Measurements from ENCODE around the gene ADCY10.

ADCY10 gene

DNA sequence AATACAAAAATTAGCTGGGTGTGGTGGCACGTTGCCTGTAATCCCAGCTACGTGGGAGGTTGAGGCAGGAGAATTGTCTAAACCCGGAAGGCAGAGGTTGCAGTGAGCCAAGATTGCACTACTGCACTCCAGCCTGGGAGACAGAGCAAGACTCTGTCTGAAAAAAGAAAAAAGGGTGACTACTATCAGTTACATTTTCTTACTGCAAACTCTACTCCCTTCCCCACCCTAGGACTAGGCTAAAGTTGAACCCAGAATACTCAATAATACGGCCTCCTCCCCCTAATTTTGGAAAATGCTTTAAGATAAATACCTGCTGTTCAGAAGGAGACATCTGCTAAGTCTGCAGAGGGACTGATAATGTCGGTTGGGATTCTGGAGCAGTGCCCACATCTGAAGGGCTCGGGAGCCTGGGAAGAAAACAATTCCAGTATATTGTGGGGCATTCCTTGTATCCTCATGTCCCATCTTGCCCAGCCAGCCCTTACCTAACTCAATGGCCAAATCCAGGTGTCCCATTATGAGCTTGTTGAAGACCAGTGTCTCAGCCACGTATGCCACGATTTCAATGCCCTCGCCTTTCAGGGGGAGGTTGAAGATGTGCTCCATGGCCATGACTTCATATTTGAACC lies 89.7 kb downstream of the ADCY10 start:
- DNase-seq: no peak
- Histone ChIP-seq H3K27me3 (no peaks in the 10 kb centered on the region), H3K4me3 (no peak overlapping the region), H3K4me1 (peaks cover 0 to 10% (median 5%) of the 10 kb centered on the region in 4 donors), H3K9me3 (no peaks in the 10 kb centered on the region), H3K36me3 (no peaks in the 10 kb centered on the region), H3K27ac (no peak overlapping the region)
- TF ChIP-seq, protein P1, sequence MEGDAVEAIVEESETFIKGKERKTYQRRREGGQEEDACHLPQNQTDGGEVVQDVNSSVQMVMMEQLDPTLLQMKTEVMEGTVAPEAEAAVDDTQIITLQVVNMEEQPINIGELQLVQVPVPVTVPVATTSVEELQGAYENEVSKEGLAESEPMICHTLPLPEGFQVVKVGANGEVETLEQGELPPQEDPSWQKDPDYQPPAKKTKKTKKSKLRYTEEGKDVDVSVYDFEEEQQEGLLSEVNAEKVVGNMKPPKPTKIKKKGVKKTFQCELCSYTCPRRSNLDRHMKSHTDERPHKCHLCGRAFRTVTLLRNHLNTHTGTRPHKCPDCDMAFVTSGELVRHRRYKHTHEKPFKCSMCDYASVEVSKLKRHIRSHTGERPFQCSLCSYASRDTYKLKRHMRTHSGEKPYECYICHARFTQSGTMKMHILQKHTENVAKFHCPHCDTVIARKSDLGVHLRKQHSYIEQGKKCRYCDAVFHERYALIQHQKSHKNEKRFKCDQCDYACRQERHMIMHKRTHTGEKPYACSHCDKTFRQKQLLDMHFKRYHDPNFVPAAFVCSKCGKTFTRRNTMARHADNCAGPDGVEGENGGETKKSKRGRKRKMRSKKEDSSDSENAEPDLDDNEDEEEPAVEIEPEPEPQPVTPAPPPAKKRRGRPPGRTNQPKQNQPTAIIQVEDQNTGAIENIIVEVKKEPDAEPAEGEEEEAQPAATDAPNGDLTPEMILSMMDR (IDR thresholded peaks at IDR 0.05): no peak
- intact Hi-C loops (cut with DNase I; ENCODE audit: low total_unique reads): no loop called here

DNA sequence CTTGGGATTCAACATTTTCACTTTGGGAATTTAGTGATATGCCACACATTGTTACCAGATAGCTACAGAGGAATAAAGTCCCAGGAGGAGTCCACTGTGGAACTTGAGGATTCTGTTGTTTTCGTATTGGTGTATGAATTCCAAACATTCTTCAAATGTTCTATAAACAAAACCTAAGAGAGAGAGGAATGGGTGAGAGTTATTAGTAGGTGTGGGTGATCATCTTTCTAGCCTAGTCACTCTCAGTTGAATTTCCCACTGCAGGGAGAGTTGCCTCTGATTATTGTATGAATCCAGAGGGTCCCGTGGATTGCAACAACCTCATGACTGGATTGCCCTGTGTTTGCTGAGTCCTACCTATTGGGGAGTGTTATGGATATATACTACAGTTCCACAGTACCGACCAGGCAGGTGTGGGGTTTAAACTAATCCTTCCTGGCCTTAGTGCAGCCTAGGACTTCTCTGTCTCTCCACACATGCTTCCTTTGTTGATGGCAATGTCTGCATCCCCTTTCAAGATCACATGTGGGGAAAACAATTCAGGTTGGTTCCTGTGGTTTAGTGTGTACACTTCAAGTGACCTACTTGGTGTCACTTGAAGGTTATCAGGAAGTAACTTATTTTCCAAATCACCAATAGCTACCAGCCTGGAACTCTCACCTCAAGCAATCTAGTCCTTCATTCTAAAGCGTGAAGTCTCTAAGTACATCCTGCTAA lies 91.8 kb downstream of the ADCY10 start:
- H3K4me3 ChIP-seq: no peak overlapping the region
- H3K9me3 ChIP-seq: no peaks in the 10 kb centered on the region
- H3K27me3 ChIP-seq: no peaks in the 10 kb centered on the region
- intact Hi-C loops (cut with DNase I; ENCODE audit: low total_unique reads): no loop called here
- TF ChIP-seq, protein P1 (IDR thresholded peaks at IDR 0.05): no peak
- no peak overlapping the region for H3K27ac ChIP-seq
- peaks cover 0 to 10% (median 5%) of the 10 kb centered on the region in 4 donors for H3K4me1 ChIP-seq
- DNase-seq: no peak
- H3K36me3 ChIP-seq: no peaks in the 10 kb centered on the region

DNA sequence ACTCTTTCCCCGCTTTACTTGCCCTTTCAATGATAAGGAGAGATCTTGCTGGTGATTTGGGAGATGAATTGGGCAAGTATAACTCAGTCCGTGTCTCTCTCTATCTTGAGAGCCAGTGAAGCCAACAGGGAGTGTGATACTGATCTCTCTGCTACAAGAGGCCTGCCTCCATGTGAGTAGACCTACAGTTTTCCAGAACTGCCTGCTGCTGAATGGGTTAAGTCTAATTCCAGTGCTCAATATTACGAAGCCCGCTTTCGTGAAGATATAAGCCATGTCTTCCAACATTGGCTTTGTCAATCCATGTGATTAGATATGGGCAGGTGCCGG lies 92.6 kb downstream of the ADCY10 start:
- H3K27me3 ChIP-seq: no peaks in the 10 kb centered on the region
- no peak overlapping the region for H3K4me3 ChIP-seq
- H3K36me3 ChIP-seq: no peaks in the 10 kb centered on the region
- no peak overlapping the region for H3K27ac ChIP-seq
- no peaks in the 10 kb centered on the region for H3K9me3 ChIP-seq
- DNase-seq: no peak
- TF ChIP-seq, protein P1 (IDR thresholded peaks at IDR 0.05): no peak
- intact Hi-C loops (cut with DNase I; ENCODE audit: low total_unique reads): no loop called here
- H3K4me1 ChIP-seq: peaks cover 0 to 10% (median 5%) of the 10 kb centered on the region in 4 donors

DNA sequence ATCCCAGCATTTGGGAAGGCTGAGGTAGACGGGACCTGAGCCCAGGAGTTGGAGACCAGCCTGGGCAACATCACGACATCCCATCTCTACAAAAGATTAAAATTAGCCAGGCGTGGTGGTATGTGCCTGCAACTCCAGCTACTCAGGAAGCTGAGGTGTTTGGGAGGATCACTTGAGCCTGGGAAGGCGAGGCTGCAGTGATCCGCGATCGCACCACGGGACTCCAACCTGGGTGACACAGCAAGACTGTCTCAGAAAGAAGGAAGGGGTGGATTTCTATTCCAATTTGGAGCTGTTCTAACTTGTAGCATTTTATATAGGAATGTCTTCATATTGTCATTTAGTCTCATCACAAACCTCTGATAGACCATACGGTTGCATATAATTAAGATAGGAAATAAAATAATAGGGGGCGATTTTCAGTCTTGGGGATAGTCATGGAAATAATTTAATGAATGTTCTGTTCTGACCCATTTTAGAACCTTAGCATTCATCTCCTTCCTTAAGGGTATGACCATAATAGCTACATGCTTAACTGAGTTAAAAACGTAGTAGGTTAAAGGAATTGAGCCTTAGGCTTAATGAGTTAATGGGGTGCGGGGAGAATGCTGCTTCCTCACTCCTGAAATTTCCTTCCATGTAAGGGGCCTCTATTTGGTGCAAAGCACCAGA lies 93.1 kb downstream of the ADCY10 start:
- TF ChIP-seq, protein P1 (IDR thresholded peaks at IDR 0.05): no peak
- Histone ChIP-seq H3K9me3 (no peaks in the 10 kb centered on the region), H3K4me3 (peak overlapping the region in 1 of 2 donors; percentile 33), H3K36me3 (no peaks in the 10 kb centered on the region), H3K27me3 (no peaks in the 10 kb centered on the region), H3K4me1 (peaks cover 0 to 10% (median 5%) of the 10 kb centered on the region in 4 donors), H3K27ac (peak overlapping the region; percentile 67 to 72)
- intact Hi-C loops (cut with DNase I; ENCODE audit: low total_unique reads): no loop called here
- no peak for DNase-seq

DNA sequence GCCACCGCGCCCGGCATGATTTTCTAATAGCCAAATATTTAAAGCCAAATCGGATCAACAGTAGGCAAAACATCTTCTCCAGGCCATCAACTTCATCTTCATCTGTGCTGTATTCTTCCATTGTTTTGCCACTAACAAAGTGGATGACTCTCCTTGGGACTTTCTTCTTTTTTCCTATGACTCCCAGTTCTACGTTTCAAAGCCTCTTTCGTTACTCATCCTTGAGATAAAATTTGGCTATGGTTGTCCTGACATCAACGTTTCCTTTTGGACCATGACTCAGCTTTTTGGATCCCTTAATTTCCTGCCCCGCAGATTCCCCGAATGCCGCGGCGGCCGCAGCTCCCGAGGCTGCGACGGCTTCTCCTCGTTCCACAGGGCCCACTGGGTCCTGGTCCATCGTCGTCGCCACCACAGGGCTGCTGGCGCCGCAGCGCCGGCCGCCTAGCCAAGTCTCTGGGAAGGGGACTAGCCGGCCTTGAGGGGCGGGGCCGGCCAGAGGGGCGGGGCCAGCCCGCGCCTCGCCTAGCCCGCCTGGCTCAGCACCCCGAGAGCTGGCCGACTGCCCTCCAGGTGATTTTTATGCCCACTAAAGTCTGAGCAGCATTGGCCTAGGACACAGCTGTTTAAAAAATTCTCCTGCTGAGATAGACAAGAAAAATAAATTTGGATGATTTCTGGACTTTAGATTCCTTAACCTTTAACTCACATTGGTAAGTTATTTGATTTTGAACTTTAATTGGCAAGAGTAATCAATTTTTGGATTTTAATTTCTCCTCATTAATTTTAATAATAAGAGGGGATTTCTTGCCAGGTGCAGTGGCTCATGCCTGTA lies 93.9 kb downstream of the ADCY10 start:
- intact Hi-C loops (cut with DNase I; ENCODE audit: low total_unique reads): no loop called here
- H3K27me3 ChIP-seq: no peaks in the 10 kb centered on the region
- peaks cover 0 to 10% (median 5%) of the 10 kb centered on the region in 4 donors for H3K4me1 ChIP-seq
- H3K4me3 ChIP-seq: peak overlapping the region; percentile 33 to 48
- H3K27ac ChIP-seq: peak overlapping the region; percentile 67 to 72
- DNase-seq: peak; percentile 76 to 93
- H3K36me3 ChIP-seq: no peaks in the 10 kb centered on the region
- TF ChIP-seq, protein P1 (IDR thresholded peaks at IDR 0.05): no peak
- peaks cover 0 to 7% (median 0%) of the 10 kb centered on the region in 3 donors for H3K9me3 ChIP-seq
